ENCODE measurements around the gene MSLN.
"Not testable (repeated sequence)": the region's sequence is repeated elsewhere in the genome, so short reads cannot be mapped to it uniquely, and the experiment has no call there.

The MSLN gene

GRCh38 chr16:740764-741505 is 19.6 kb upstream of the MSLN start, which contains the start of gene CIAO3:
Gene CIAO3, minus strand, starts transcription at chr16:740997. Its CDS starts 12 bp downstream, at chr16:740985.
- Histone ChIP-seq H3K27me3 (ENCODE audit: insufficient read depth, low read length, poor library complexity) (no peaks in the 10 kb centered on the region), H3K4me3 (ENCODE audit: low read depth in 1 of 2, low read length in 2 of 2) (peak within 1 kb of the TSS; percentile 91 to 98), H3K4me2 (ENCODE audit: insufficient read depth, low read length) (peak within 1 kb of the TSS; percentile 99), H3K27ac (ENCODE audit: low read length) (peak within 1 kb of the TSS; percentile 75), H3K79me2 (ENCODE audit: insufficient read depth, low read length) (peaks cover 18% of the 10 kb centered on the region), H2AFZ (ENCODE audit: low read depth, low read length) (peak within 1 kb of the TSS; percentile 97), H3K9ac (ENCODE audit: low read depth, low read length) (peak within 1 kb of the TSS; percentile 96), H4K20me1 (ENCODE audit: insufficient read depth, low read length) (no peaks in the 10 kb centered on the region), H3K36me3 (ENCODE audit: insufficient read depth, low read length) (peaks cover 26% of the 10 kb centered on the region), H3K4me1 (ENCODE audit: insufficient read depth, low read length) (peaks cover 19% of the 10 kb centered on the region), H3K9me3 (ENCODE audit: insufficient read depth, low read length, severe bottlenecking) (no peaks in the 10 kb centered on the region)
- TF ChIP-seq, protein P1, sequence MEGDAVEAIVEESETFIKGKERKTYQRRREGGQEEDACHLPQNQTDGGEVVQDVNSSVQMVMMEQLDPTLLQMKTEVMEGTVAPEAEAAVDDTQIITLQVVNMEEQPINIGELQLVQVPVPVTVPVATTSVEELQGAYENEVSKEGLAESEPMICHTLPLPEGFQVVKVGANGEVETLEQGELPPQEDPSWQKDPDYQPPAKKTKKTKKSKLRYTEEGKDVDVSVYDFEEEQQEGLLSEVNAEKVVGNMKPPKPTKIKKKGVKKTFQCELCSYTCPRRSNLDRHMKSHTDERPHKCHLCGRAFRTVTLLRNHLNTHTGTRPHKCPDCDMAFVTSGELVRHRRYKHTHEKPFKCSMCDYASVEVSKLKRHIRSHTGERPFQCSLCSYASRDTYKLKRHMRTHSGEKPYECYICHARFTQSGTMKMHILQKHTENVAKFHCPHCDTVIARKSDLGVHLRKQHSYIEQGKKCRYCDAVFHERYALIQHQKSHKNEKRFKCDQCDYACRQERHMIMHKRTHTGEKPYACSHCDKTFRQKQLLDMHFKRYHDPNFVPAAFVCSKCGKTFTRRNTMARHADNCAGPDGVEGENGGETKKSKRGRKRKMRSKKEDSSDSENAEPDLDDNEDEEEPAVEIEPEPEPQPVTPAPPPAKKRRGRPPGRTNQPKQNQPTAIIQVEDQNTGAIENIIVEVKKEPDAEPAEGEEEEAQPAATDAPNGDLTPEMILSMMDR (IDR thresholded peaks at IDR 0.05; ENCODE audit: borderline replicate concordance, extremely low read depth, low read length, poor library complexity, severe bottlenecking), result peak; percentile 91
- TF ChIP-seq EZH2 (IDR thresholded peaks at IDR 0.05; ENCODE audit: borderline replicate concordance, low read depth, low read length, severe bottlenecking), result no peak
- DNase-seq (peak; percentile 89), ATAC-seq (ENCODE audit: insufficient read depth, low read depth) (peak; percentile 91)

DNA sequence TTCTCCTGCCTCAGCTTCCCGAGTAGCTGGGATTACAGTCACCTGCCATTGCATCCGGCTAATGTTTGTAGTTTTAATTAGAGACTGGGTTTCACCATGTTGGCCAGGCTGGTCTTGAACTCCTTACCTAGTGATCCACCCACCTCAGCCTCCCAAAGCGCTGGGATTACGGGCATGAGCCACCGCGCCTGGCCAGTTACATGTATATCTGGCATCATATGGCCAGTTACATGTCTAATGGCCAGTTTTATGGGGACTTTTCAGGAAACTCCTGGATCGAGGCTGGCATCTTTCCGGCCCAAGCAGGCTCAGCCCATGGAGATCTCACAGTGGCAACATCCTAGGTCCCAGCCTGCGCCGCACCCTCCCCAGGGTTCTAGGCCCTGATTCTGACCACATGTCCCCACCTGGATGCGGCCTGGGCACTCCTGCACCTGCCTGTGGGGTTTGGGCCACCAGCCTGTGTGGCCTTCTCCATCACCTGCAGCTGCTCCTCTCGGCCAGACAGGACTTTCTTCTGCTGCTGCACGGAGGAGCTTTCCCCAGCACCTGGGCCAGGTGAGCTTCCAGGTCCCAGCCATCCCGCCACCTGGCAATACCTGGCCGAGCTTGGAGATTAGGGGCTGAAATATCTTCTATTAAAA is 18.4 kb upstream of the MSLN start:
- no peak for DNase-seq
- H3K79me2 ChIP-seq (ENCODE audit: insufficient read depth, low read length), result peaks cover 18% of the 10 kb centered on the region
- TF ChIP-seq, protein P1 (IDR thresholded peaks at IDR 0.05; ENCODE audit: borderline replicate concordance, extremely low read depth, low read length, poor library complexity, severe bottlenecking), result no peak
- TF ChIP-seq EZH2 (IDR thresholded peaks at IDR 0.05; ENCODE audit: borderline replicate concordance, low read depth, low read length, severe bottlenecking), result no peak
- H3K27me3 ChIP-seq (ENCODE audit: insufficient read depth, low read length, poor library complexity), result no peaks in the 10 kb centered on the region
- peaks cover 19% of the 10 kb centered on the region for H3K4me1 ChIP-seq (ENCODE audit: insufficient read depth, low read length)
- ATAC-seq (ENCODE audit: insufficient read depth, low read depth), result no peak
- no peak overlapping the region for H3K9ac ChIP-seq (ENCODE audit: low read depth, low read length)
- H2AFZ ChIP-seq (ENCODE audit: low read depth, low read length), result no peak overlapping the region
- H3K27ac ChIP-seq (ENCODE audit: low read length), result no peak overlapping the region
- H4K20me1 ChIP-seq (ENCODE audit: insufficient read depth, low read length), result no peaks in the 10 kb centered on the region
- no peaks in the 10 kb centered on the region for H3K9me3 ChIP-seq (ENCODE audit: insufficient read depth, low read length, severe bottlenecking)
- no peak overlapping the region for H3K4me3 ChIP-seq (ENCODE audit: low read depth in 1 of 2, low read length in 2 of 2)
- peaks cover 15% of the 10 kb centered on the region for H3K36me3 ChIP-seq (ENCODE audit: insufficient read depth, low read length)
- H3K4me2 ChIP-seq (ENCODE audit: insufficient read depth, low read length), result peak overlapping the region; percentile 29; the same call in 1 of the 2 replicates

GRCh38 chr16:742894-743293 is 17.6 kb upstream of the MSLN start:
- peaks cover 19% of the 10 kb centered on the region for H3K4me1 ChIP-seq (ENCODE audit: insufficient read depth, low read length)
- H3K27me3 ChIP-seq (ENCODE audit: insufficient read depth, low read length, poor library complexity); H3K4me3 ChIP-seq (ENCODE audit: low read depth in 1 of 2, low read length in 2 of 2); H3K36me3 ChIP-seq (ENCODE audit: insufficient read depth, low read length); H3K27ac ChIP-seq (ENCODE audit: low read length); H3K9ac ChIP-seq (ENCODE audit: low read depth, low read length); ATAC-seq (ENCODE audit: insufficient read depth, low read depth); H4K20me1 ChIP-seq (ENCODE audit: insufficient read depth, low read length); H2AFZ ChIP-seq (ENCODE audit: low read depth, low read length); H3K4me2 ChIP-seq (ENCODE audit: insufficient read depth, low read length); DNase-seq; H3K9me3 ChIP-seq (ENCODE audit: insufficient read depth, low read length, severe bottlenecking): not testable (repeated sequence)
- peaks cover 17% of the 10 kb centered on the region for H3K79me2 ChIP-seq (ENCODE audit: insufficient read depth, low read length)
